ENCODE measurements around the gene KRT33B.
A peak's percentile ranks its signal among the peaks of the same experiment; 100 is the strongest.

The KRT33B gene

GRCh38 chr17:41411072-41411840 is 41.6 kb upstream of the KRT33B start:
- ATAC-seq = no peak
- no peak for TF ChIP-seq ZNF70 (CRISPR knock-in tag; IDR thresholded peaks at IDR 0.05)
- no peak for TF ChIP-seq ZC3H10 (CRISPR knock-in tag; IDR thresholded peaks at IDR 0.05)
- no peak for TF ChIP-seq ARNTL (CRISPR knock-in tag; IDR thresholded peaks at IDR 0.05; ENCODE audit: borderline replicate concordance, low read depth)
- no peak for TF ChIP-seq ISL1 (CRISPR knock-in tag; IDR thresholded peaks at IDR 0.05)
- no peak for TF ChIP-seq ZNF565 (CRISPR knock-in tag; conservative IDR thresholded peaks at IDR 0.05; ENCODE audit: low read depth)
- no peak for TF ChIP-seq ESRRG (CRISPR knock-in tag; IDR thresholded peaks at IDR 0.05)
- no peak for TF ChIP-seq BACH2 (CRISPR knock-in tag; IDR thresholded peaks at IDR 0.05; ENCODE audit: borderline replicate concordance)
- TF ChIP-seq, protein P1, sequence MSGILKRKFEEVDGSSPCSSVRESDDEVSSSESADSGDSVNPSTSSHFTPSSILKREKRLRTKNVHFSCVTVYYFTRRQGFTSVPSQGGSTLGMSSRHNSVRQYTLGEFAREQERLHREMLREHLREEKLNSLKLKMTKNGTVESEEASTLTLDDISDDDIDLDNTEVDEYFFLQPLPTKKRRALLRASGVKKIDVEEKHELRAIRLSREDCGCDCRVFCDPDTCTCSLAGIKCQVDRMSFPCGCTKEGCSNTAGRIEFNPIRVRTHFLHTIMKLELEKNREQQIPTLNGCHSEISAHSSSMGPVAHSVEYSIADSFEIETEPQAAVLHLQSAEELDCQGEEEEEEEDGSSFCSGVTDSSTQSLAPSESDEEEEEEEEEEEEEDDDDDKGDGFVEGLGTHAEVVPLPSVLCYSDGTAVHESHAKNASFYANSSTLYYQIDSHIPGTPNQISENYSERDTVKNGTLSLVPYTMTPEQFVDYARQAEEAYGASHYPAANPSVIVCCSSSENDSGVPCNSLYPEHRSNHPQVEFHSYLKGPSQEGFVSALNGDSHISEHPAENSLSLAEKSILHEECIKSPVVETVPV (CRISPR knock-in tag; IDR thresholded peaks at IDR 0.05) = no peak

DNA sequence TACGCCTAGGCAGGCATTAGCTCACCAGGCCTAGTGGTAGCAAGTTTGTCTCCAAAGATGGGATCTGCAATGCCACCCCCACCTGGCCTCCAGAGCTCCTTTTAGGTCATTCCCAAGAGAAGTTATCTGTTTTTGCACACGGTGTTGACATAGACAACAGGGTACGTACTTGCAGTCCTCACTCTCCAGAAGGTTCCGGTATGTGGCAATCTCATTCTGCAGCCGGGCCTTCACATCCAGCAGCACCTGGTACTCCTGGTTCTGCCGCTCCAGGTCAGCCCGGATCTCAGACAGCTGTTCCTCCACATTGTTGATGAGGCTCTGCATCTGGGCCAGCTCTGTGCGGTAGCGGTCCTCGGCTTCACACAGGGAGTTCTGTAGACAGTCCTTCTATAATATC is 37.6 kb upstream of the KRT33B start:
- TF ChIP-seq ZC3H10 (CRISPR knock-in tag; IDR thresholded peaks at IDR 0.05) (no peak), OSR1 (CRISPR knock-in tag; IDR thresholded peaks at IDR 0.05) (no peak)
- no peak for ATAC-seq

DNA sequence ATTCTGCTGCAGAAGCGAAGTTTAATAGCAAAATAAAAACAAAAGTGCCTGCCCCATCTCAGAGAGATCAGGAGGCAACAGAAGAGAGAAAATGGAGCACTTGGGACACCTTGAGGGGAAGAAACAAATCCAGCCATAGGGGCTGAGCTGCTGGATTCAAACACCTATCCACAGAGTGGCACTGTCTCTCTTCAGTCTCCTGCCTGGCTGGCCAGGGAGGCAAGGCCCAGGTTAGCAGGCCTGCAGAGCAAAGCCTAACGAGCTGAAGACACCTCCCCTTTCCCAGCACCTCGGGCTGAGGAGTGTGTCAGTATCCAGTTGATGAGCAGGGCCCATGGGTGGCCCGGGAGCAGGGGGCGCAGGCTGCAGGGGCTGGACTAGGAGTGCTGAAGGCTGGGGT is 36.6 kb upstream of the KRT33B start:
- TF ChIP-seq PPARA (CRISPR knock-in tag; IDR thresholded peaks at IDR 0.05; ENCODE audit: borderline replicate concordance) (no peak), ZFP30 (CRISPR knock-in tag; IDR thresholded peaks at IDR 0.05) (no peak)
- no peak for ATAC-seq

DNA sequence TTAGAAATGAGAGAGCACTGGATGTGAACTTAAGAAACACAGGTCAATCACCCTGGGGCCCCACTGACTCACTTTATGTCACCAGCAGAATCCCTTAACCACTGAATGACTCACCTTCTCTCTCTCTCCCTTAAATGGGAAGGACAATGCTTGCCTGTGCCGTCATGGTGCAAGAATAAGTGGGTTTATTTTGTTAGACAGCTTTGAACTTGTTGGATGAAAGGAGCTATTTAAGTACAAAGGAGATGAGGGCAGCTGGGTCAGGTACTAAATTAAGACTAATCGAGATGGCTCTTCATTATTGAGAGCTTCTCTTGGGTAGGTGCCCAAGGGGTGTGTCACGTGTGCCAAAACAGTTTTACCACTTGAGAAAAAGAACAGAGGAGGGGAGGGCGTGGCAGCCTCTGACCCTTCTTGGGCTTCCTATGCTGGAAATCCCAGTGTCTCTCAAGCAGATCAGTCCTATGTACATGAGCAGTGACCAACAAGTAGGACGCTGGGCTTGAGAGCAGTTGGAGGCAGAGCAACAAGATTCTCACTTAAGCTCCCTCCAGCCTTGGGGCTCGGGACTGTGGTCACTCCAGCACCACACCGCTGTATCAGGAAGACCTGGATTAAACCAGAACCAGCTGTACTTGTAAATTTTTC is 34.5 kb upstream of the KRT33B start:
- TF ChIP-seq ZFP3 (CRISPR knock-in tag; IDR thresholded peaks at IDR 0.05) = no peak
- TF ChIP-seq GLIS3 (CRISPR knock-in tag; IDR thresholded peaks at IDR 0.05) = no peak
- TF ChIP-seq ZNF70 (CRISPR knock-in tag; IDR thresholded peaks at IDR 0.05) = no peak
- no peak for TF ChIP-seq ISL1 (CRISPR knock-in tag; IDR thresholded peaks at IDR 0.05)
- TF ChIP-seq POU6F1 (CRISPR knock-in tag; IDR thresholded peaks at IDR 0.05; ENCODE audit: borderline replicate concordance, low read depth) = no peak
- TF ChIP-seq ZNF565 (CRISPR knock-in tag; conservative IDR thresholded peaks at IDR 0.05; ENCODE audit: low read depth) = no peak
- no peak for TF ChIP-seq TOX (CRISPR knock-in tag; IDR thresholded peaks at IDR 0.05; ENCODE audit: borderline replicate concordance)
- no peak for TF ChIP-seq OSR1 (CRISPR knock-in tag; IDR thresholded peaks at IDR 0.05)
- TF ChIP-seq, protein P1 (CRISPR knock-in tag; IDR thresholded peaks at IDR 0.05) = no peak
- ATAC-seq = peak; percentile 69

GRCh38 chr17:41403404-41404023 is 33.9 kb upstream of the KRT33B start:
- no peak for ATAC-seq
- TF ChIP-seq TSHZ2 (CRISPR knock-in tag; IDR thresholded peaks at IDR 0.05) (no peak), CSDC2 (CRISPR knock-in tag; IDR thresholded peaks at IDR 0.05) (no peak), TOX (CRISPR knock-in tag; IDR thresholded peaks at IDR 0.05; ENCODE audit: borderline replicate concordance) (no peak), BACH2 (CRISPR knock-in tag; IDR thresholded peaks at IDR 0.05; ENCODE audit: borderline replicate concordance) (no peak), TCF4 (CRISPR knock-in tag; IDR thresholded peaks at IDR 0.05; ENCODE audit: borderline replicate concordance) (no peak), ISL1 (CRISPR knock-in tag; IDR thresholded peaks at IDR 0.05) (no peak), ZNF565 (CRISPR knock-in tag; conservative IDR thresholded peaks at IDR 0.05; ENCODE audit: low read depth) (no peak)

All from SK-N-SH treated with all-trans-retinoic acid at 6 μM for 48 hours (cell line).